ENCODE data around the gene NPIPB2. TPM values are rescaled to one million over a fixed set of nuclear protein-coding genes. Genes with fewer than 3 reads are reported as not detected.
"Not testable (repeated sequence)": the region's sequence is repeated elsewhere in the genome, so short reads cannot be mapped to it uniquely, and the experiment has no call there.

NPIPB2 gene
- total RNA-seq, 1 experiment from 2014 or later = 0.53 TPM

DNA sequence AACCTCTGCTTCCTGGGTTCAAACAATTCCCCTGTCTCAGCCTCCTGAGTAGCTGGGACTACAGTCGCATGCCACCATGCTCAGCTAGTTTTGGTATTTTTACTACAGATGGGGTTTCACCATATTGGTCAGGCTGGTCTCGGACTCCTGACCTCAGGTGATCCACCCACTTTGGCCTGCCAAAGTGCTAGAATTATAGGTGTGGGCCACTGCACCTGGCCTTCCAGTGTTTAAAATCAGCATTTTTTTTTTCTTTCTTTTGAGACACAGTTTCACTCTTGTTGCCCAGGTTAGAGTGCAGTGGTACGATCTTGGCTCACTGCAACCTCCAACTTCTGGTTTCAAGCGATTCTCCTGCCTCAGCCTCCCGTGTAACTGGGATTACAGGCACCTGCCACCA, 28.4 kb upstream of the NPIPB2 start:
- H3K27ac ChIP-seq; H3K36me3 ChIP-seq; H3K27me3 ChIP-seq (replicated peaks); H3K4me1 ChIP-seq (replicated peaks); H3K9me3 ChIP-seq (replicated peaks); H3K4me3 ChIP-seq; DNase-seq (ENCODE audit: low read depth in 1 of 2, low spot score in 2 of 2): not testable (repeated sequence)

DNA sequence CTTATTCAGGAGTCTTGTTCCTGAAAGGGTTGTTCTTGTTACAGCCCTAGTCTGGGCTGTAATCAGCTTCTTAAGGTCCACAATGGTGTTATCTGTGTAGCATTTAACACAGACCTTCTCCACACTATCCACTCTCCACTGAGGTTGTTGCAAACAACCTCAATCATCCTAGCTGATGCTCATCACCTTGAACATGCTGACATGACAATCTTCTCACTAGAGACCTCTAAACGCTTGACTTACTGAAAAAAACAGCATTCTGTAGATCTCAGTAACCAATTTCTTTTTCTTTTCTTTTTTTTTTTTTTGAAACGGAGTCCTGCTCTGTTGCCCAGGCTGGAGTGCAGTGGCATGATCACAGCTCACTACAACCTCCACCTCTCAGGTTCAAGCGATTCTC, 26.7 kb upstream of the NPIPB2 start:
- no peaks in the 10 kb centered on the region for H3K9me3 ChIP-seq (replicated peaks)

DNA sequence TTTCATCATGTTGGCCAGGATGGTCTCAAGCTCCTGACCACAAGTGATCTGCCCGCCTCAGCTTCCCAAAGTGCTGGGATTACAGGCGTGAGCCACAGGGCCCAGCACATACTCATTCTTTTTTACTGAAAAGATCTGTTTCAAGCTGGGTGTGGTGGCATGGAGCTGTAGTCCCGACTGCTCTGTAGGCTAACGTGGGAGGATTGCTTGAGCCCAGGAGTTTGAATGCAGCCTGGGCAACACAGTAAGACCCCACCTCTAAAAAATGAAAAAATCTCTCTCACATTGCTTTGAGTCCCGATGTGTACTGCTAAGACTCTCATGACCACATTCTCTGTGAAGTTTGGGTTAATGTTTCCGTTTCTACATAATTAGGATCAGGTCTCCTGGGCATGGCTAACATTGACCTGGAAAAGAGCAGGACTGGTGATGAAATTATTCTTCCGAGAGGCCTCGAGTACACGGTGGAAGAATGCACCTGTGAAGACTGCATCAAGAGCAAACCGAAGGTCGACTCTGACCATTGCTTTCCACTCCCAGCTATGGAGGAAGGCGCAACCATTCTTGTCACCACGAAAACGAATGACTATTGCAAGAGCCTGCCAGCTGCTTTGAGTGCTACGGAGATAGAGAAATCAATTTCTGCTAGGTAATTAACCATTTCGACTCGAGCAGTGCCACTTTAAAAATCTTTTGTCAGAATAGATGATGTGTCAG, 25.5 kb upstream of the NPIPB2 start:
- H3K9me3 ChIP-seq (replicated peaks) = no peaks in the 10 kb centered on the region
- no peak overlapping the region for H3K4me3 ChIP-seq
- DNase-seq (ENCODE audit: low read depth in 1 of 2, low spot score in 2 of 2) = no peak
- H3K36me3 ChIP-seq = no peaks in the 10 kb centered on the region
- H3K27ac ChIP-seq = no peak overlapping the region
- no peaks in the 10 kb centered on the region for H3K27me3 ChIP-seq (replicated peaks)
- no peaks in the 10 kb centered on the region for H3K4me1 ChIP-seq (replicated peaks)

More for the DNA sequence above, 26.7 kb upstream of the NPIPB2 start:
- DNase-seq (ENCODE audit: low read depth in 1 of 2, low spot score in 2 of 2) = no peak
- Histone ChIP-seq H3K36me3 (no peaks in the 10 kb centered on the region; the same call in 1 of the 2 replicates), H3K4me1 (replicated peaks) (no peaks in the 10 kb centered on the region), H3K27ac (no peak overlapping the region), H3K4me3 (no peak overlapping the region), H3K27me3 (replicated peaks) (no peaks in the 10 kb centered on the region)

DNA sequence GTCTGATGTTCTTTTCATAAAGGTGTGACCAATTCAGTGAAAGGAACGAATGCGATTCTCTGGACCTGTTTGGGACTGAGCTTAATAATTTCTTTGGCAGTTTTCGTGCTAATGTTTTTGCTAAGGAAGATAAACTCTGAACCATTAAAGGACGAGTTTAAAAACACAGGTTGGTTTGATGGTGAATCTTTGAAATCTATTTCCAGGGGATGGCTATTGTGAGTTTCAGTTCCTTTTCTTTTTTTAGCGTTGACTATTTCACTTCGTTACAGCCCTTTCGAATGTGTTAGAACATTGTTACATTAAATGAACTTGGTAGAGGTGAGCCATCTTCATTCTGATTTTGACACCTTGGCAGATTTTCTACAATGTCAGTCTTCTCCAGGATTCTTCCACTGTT, 24.3 kb upstream of the NPIPB2 start:
- H3K4me1 ChIP-seq (replicated peaks) = no peaks in the 10 kb centered on the region

DNA sequence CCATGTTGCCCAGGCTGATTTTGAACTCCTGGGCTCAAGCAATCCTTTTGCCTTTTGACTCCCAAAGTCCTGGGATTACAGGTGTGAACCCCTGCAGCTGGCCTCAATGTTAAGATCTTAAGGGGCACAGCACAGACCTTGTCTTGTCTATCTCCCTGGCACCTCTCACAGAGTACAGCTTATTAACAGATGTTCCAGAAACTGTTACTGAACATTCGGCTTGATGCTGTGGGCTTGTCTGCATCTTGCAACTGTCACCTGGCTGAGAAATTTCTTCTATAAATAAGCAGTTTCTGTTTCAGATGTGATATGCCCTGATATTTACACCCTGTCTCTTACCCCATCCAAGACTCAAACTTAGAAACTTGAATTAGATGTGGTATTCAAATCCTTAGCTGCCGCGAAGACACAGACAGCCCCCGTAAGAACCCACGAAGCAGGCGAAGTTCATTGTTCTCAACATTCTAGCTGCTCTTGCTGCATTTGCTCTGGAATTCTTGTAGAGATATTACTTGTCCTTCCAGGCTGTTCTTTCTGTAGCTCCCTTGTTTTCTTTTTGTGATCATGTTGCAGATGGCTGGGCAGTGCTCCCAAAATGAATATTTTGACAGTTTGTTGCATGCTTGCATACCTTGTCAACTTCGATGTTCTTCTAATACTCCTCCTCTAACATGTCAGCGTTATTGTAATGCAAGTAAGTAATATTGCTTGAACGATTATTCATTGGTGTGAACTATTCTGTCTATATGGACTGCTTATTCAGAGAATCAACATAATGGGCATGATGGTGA, 23.1 kb upstream of the NPIPB2 start, which contains the start of gene TNFRSF17:
TNFRSF17 (plus strand) TSS at position 450 of the 791 bp plus-strand sequence; CDS start at position 565, 115 bp downstream.
- no peaks in the 10 kb centered on the region for H3K9me3 ChIP-seq (replicated peaks)
- no peak within 1 kb of the TSS for H3K4me3 ChIP-seq
- no peaks in the 10 kb centered on the region for H3K4me1 ChIP-seq (replicated peaks)
- no peak for DNase-seq (ENCODE audit: low read depth in 1 of 2, low spot score in 2 of 2)
- H3K36me3 ChIP-seq = no peaks in the 10 kb centered on the region
- no peaks in the 10 kb centered on the region for H3K27me3 ChIP-seq (replicated peaks)
- no peak within 1 kb of the TSS for H3K27ac ChIP-seq

More for the DNA sequence above, 24.3 kb upstream of the NPIPB2 start:
- H3K27me3 ChIP-seq (replicated peaks) = no peaks in the 10 kb centered on the region
- no peaks in the 10 kb centered on the region for H3K9me3 ChIP-seq (replicated peaks)
- no peak overlapping the region for H3K4me3 ChIP-seq
- no peak overlapping the region for H3K27ac ChIP-seq
- H3K36me3 ChIP-seq = no peaks in the 10 kb centered on the region
- DNase-seq (ENCODE audit: low read depth in 1 of 2, low spot score in 2 of 2) = no peak

DNA sequence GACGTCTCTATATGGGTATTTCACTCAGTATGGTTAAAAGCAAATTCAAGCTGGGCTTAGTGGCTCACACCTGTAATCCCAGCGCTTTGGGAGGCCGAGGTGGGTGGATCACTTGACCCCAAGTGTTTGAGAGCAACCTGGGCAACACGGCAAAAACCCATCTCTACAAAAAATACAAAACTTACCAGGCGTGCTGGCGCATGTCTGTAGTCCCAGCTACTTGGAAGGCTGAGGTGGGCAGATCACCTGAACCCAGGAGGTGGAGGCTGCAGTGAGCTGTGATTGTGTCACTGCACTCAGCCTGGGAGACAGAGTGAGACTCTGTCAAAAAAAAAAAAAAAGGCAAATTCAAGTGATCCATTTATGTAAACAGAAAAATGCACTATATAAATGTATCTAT, 21.9 kb upstream of the NPIPB2 start:
- no peak overlapping the region for H3K4me3 ChIP-seq
- no peaks in the 10 kb centered on the region for H3K4me1 ChIP-seq (replicated peaks)
- no peaks in the 10 kb centered on the region for H3K36me3 ChIP-seq
- no peak overlapping the region for H3K27ac ChIP-seq
- H3K27me3 ChIP-seq (replicated peaks) = no peaks in the 10 kb centered on the region
- no peak for DNase-seq (ENCODE audit: low read depth in 1 of 2, low spot score in 2 of 2)
- no peaks in the 10 kb centered on the region for H3K9me3 ChIP-seq (replicated peaks)

DNA sequence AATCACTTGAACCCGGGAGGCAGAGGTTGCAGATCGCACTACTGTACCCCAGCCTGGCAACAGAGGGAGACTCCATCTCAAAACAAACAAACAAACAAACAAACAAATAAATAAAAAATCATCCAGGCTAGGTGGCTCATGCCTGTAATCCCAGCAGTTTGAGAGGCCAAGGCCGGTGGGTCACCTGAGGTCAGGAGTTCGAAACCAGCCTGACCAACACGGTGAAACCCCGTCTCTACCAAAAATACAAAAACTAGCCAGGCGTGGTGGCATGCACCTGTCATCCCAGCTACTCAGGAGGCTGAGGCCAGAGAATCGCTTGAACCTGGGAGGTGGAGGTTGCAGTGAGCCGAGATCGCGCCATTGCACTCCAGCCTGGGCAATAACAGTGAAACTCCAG, 21.1 kb upstream of the NPIPB2 start:
- H3K4me3 ChIP-seq; H3K27me3 ChIP-seq (replicated peaks); DNase-seq (ENCODE audit: low read depth in 1 of 2, low spot score in 2 of 2); H3K9me3 ChIP-seq (replicated peaks); H3K36me3 ChIP-seq; H3K27ac ChIP-seq; H3K4me1 ChIP-seq (replicated peaks): not testable (repeated sequence)

DNA sequence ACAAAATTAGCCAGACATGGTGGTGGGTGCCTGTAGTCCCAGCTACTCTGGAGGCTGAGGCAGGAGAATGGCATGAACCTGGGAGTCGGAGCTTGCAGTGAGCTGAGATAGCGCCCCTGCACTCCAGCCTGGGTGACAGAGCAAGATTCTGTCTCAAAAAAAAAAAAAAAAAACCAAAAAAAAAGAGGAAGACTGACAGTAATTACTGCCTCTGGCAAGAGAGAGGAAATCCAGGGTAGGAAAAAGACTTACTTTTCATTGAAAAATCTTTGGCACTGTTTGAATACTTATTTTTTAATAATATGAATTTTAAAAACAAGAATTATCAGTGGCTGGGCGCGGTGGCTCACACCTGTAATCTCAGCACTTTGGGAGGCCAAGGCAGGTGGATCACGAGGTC, 20.6 kb upstream of the NPIPB2 start:
- H3K36me3 ChIP-seq; H3K27me3 ChIP-seq (replicated peaks); H3K4me1 ChIP-seq (replicated peaks); H3K27ac ChIP-seq; H3K4me3 ChIP-seq; DNase-seq (ENCODE audit: low read depth in 1 of 2, low spot score in 2 of 2); H3K9me3 ChIP-seq (replicated peaks): not testable (repeated sequence)

DNA sequence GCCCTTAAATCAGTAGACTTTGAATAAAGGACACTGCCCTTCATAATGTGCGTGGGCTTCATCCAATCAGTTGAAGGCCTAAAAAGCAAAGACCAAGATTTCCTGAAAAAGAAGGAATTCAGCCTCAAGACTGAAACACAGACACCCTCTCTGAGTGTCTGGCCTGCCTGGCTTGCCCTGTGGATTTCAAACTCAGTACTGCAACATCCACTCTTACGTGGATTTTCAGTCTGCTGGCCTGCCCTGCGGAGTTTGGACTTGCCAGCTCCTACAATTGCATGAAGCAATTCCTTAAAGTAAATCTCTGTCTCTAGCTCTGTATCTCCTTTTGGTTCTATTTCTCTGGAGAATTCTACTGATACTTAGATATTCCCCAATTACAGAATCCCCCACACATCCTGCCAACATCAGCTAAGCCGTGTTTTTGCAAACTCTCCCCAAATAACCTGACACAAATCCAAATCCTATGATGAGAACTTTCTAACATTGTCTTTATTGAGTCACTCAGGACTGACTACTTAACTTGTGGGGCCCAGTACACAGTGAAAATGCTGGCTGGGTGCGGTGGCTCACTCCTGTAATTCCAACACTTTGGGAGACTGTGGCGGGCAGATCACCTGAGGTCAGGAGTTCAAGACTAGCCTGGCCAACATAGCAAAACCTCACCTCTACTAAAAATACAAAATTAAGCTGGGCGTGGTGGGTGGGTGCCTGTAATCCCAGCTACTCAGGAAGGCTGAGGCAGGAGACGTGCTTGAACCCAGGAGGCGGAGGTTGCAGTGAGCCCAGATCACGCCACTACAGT, 15.9 kb upstream of the NPIPB2 start:
- Histone ChIP-seq H3K27ac (no peak overlapping the region), H3K4me3 (no peak overlapping the region), H3K4me1 (replicated peaks) (peaks cover 5% of the 10 kb centered on the region), H3K36me3 (no peaks in the 10 kb centered on the region), H3K27me3 (replicated peaks) (no peaks in the 10 kb centered on the region), H3K9me3 (replicated peaks) (no peaks in the 10 kb centered on the region)
- no peak for DNase-seq (ENCODE audit: low read depth in 1 of 2, low spot score in 2 of 2)

DNA sequence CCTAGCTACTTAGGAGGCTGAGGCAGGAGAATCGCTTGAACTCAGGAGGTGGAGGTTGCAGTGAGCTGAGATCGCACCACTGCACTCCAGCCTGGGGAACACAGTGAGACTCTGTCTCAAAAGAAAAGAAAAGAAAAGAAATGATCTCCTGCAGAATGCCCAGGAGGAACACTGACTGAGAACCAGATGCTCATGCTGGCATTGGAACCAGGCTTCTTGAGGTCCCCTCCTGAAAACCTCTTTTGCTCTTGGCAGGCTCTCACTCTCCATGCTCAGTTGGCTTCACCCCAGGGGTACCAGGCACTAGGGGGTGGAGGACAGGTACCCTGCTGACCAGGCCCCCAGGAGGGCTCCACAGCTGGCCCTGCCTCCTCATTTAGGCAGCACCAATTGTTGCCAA, 14.7 kb upstream of the NPIPB2 start:
- Histone ChIP-seq H3K4me1 (replicated peaks) (peaks cover 5% of the 10 kb centered on the region), H3K27ac (no peak overlapping the region), H3K9me3 (replicated peaks) (no peaks in the 10 kb centered on the region), H3K27me3 (replicated peaks) (no peaks in the 10 kb centered on the region), H3K36me3 (no peaks in the 10 kb centered on the region), H3K4me3 (no peak overlapping the region)
- DNase-seq (ENCODE audit: low read depth in 1 of 2, low spot score in 2 of 2) = no peak

DNA sequence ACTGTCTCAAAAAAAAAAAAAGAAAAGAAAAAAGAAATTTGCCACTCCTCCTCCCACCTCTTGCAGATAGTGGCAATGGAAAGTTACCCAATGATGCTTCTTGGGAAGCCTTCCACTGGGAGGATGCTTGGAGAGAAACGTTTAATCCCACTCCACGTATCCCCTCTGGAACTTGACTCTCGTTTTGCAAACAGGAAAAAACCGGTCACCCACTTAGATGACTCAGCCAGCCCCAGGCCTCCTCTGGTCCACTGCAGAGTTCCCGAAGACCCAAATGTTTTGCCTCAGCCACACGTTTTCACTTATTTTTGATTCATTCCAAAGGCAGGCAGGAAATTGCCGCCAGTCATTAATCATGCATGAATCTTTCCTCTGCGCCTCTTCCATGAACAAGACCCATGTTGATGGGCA, 13.9 kb upstream of the NPIPB2 start:
- DNase-seq (ENCODE audit: low read depth in 1 of 2, low spot score in 2 of 2) = peak; percentile 53 to 75
- Histone ChIP-seq H3K4me1 (replicated peaks) (peaks cover 5% of the 10 kb centered on the region), H3K9me3 (replicated peaks) (no peaks in the 10 kb centered on the region), H3K4me3 (no peak overlapping the region), H3K27ac (peak overlapping the region; percentile 18; the same call in 1 of the 2 replicates), H3K27me3 (replicated peaks) (no peaks in the 10 kb centered on the region), H3K36me3 (no peaks in the 10 kb centered on the region)

DNA sequence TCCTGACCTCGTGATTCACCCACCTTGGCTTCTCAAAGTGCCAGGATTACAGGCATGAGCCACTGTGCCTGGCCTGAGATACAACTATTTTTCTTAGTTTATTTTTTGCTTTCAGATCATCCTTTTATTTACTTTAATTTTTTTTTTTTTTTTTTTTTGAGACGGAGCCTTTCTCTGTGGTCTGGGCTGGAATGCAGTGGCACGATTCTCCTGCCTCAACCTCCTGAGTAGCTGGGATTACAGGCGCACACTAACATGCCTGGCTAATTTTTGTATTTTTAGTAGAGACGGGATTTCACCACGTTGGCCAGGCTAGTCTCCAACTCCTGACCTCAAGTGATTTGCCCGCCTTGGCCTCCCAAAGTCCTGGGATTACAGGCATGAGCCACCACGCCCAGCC, 11.7 kb upstream of the NPIPB2 start:
- not testable (repeated sequence) for H3K27ac ChIP-seq; H3K4me1 ChIP-seq (replicated peaks); H3K27me3 ChIP-seq (replicated peaks); H3K9me3 ChIP-seq (replicated peaks); H3K36me3 ChIP-seq; H3K4me3 ChIP-seq; DNase-seq (ENCODE audit: low read depth in 1 of 2, low spot score in 2 of 2)

DNA sequence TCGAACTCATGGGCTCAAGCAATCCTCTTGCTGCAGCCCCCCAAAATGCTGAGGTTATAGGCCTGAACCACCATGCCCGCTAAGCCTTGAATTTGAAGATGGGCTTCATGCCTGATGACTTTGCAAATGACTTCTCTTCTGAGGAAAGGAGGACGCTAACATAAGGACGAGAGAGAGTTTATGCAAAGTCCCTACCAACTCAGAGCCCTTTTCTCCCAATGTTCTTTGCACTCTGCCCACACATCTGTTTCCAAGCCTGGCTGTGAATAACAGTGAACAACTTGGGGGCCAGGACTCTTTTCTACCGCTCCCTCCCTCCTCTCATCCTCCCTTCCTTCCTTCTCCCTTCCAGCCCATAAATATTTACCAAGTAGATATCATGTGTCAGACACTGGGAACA, 8.5 kb upstream of the NPIPB2 start:
- no peak overlapping the region for H3K27ac ChIP-seq
- H3K4me3 ChIP-seq = no peak overlapping the region
- no peaks in the 10 kb centered on the region for H3K27me3 ChIP-seq (replicated peaks)
- no peaks in the 10 kb centered on the region for H3K36me3 ChIP-seq
- no peaks in the 10 kb centered on the region for H3K4me1 ChIP-seq (replicated peaks)
- no peak for DNase-seq (ENCODE audit: low read depth in 1 of 2, low spot score in 2 of 2)
- no peaks in the 10 kb centered on the region for H3K9me3 ChIP-seq (replicated peaks)

DNA sequence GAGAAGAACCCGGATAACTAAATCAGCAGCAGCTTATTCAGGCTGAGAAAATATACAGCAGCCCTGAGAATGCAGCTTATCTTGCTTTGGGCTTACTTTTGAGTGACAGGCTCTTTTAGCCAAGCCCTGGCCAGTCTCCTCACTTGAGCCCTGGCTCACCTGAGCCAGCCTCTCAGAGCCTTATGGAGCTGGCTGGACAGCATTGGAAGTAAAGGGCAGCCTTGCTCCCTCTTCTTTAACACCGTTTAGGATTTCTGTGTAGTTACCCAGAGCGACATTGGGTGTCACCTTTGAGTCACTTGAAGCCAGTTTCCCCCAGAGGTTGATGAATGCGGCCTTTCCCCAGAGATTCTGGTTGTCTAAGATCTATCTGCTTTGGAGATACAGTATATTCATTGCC, 7.7 kb upstream of the NPIPB2 start:
- H3K36me3 ChIP-seq = no peaks in the 10 kb centered on the region
- no peaks in the 10 kb centered on the region for H3K9me3 ChIP-seq (replicated peaks)
- H3K27ac ChIP-seq = no peak overlapping the region
- no peak overlapping the region for H3K4me3 ChIP-seq
- DNase-seq (ENCODE audit: low read depth in 1 of 2, low spot score in 2 of 2) = peak in 1 of 2 experiments; percentile 26
- H3K4me1 ChIP-seq (replicated peaks) = no peaks in the 10 kb centered on the region
- no peaks in the 10 kb centered on the region for H3K27me3 ChIP-seq (replicated peaks)
